Endothelial cell of umbilical vein (primary cell): ENCODE results near the gene TRIM52.

Experiments used
- CTCF ChIP-seq, 2 donors: IDR thresholded peaks; 1 replicate in 1 of 2; 2 replicates in 1 of 2; pipeline ENCODE4 v1.5.1; 2011; ENCODE audit warnings: low read length in 2 of 2, mild to moderate bottlenecking in 2 of 2, moderate library complexity in 2 of 2, control low read depth in 1 of 2, inconsistent platforms in 1 of 2, low read depth in 1 of 2; ENCODE audit not compliant: insufficient read depth in 1 of 2; ENCODE audit errors: extremely low read depth in 1 of 2
- EZH2 ChIP-seq: IDR thresholded peaks from 2 replicates; pipeline ENCODE4 v1.6.1; 2012; ENCODE audit warnings: borderline replicate concordance, low read depth, mild to moderate bottlenecking, moderate library complexity, low read length, inconsistent platforms; ENCODE audit not compliant: severe bottlenecking
- JUN ChIP-seq: IDR thresholded peaks from 2 replicates; pipeline ENCODE4 v1.6.1; 2011; ENCODE audit warnings: borderline replicate concordance, low read depth; ENCODE audit not compliant: insufficient read length, insufficient read depth
- MAX ChIP-seq: IDR thresholded peaks from 2 replicates; pipeline ENCODE4 v1.6.1; 2011; ENCODE audit not compliant: insufficient read depth, insufficient read length
- MYC ChIP-seq: IDR thresholded peaks from one replicate; pipeline ENCODE4 v1.6.1; 2011; ENCODE audit warnings: mild to moderate bottlenecking, low read depth, low read length
- POLR2A ChIP-seq: IDR thresholded peaks from 2 replicates; pipeline ENCODE4 v1.6.1; 2012; ENCODE audit warnings: low read depth, mild to moderate bottlenecking, control low read depth, low read length
- POLR2AphosphoS5 ChIP-seq: IDR thresholded peaks from 2 replicates; pipeline ENCODE4 v1.6.1; 2012; ENCODE audit warnings: low read depth, mild to moderate bottlenecking, control low read depth, low read length, moderate library complexity; ENCODE audit not compliant: insufficient read depth

- TF ChIP-seq POLR2AphosphoS5 (no peak), CTCF (IDR thresholded peaks at IDR 0.05; ENCODE audit: extremely low read depth in 1 of 2, insufficient read depth in 1 of 2, low read depth in 1 of 2, low read length in 2 of 2) (peak in 1 of 2 donors; percentile 10), POLR2A (no peak), EZH2 (no peak), MYC (no peak), MAX (peak; percentile 15), JUN (no peak)
Measured at GRCh38 chr5:181246276-181247049, 14.5 kb downstream of the TRIM52 start.
